ENCODE results near the gene SRSF2. TPM values are rescaled to one million over a fixed set of nuclear protein-coding genes. Genes with fewer than 3 reads are reported as not detected.
A peak's percentile ranks its signal among the peaks of the same experiment; 100 is the strongest.

The SRSF2 gene
- total and polyA plus RNA-seq, 7 donors = 57.9 to 135 (median 108) TPM

GRCh38 chr17:76736349-76737081 is 616 bp downstream of the SRSF2 start:
- Histone ChIP-seq H3K36me3 (ENCODE audit: insufficient read depth in 1 of 2, low read depth in 1 of 2) (peaks cover 0 to 54% of the 10 kb centered on the region in 2 donors), H3K27ac (peak overlapping the region; percentile 89), H3K27me3 (ENCODE audit: insufficient read depth in 3 of 3, low read length in 2 of 3) (no peaks in the 10 kb centered on the region), H3K4me1 (peaks cover 59% of the 10 kb centered on the region), H3K4me3 (peak overlapping the region; percentile 72), H3K9me3 (no peaks in the 10 kb centered on the region)
- peak; percentile 78 to 91 for DNase-seq
- TF ChIP-seq CTCF (IDR thresholded peaks at IDR 0.05) = no peak
- WGBS, 3 donors = 0 to 1% (median 1%) methylated on average over 62 to 117 of the region's 117 CpGs
- peak; percentile 21 to 42 (median 34) for ATAC-seq
- intact Hi-C loops (cut with DNase I) = loop anchor here in 1 of 2 donors (1.0 kb wide), 1 partner anchor 9 kb away; no protein-coding TSS in a partner anchor

GRCh38 chr17:76735586-76736348 is 1.4 kb downstream of the SRSF2 start:
- TF ChIP-seq CTCF (IDR thresholded peaks at IDR 0.05) = no peak
- 1 to 2% (median 2%) methylated on average over 20 of the region's 20 CpGs for WGBS, 3 donors
- peaks cover 0 to 52% of the 10 kb centered on the region in 2 donors for H3K36me3 ChIP-seq (ENCODE audit: insufficient read depth in 1 of 2, low read depth in 1 of 2)

DNA sequence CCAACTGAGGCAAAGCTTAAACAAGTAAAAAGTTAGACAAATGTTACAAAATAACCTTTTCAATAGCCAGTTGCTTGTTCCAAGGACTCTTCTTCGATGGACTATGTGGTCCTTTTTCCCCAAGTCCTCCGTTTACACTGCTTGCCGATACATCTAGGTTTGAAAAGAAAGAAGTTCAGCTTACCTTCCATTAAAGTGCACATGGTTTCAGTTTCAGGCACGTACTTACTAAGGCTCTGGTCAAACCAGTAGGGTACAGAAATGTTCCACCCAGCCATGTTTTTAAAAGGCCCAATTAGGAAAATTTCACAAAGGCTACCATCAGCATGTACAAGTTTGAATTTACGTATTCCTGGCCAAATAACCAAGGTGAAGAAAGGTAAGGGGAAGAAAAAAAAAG is 2.1 kb downstream of the SRSF2 start:
- H3K36me3 ChIP-seq (ENCODE audit: insufficient read depth in 1 of 2, low read depth in 1 of 2) = peaks cover 0 to 58% of the 10 kb centered on the region in 2 donors
- ATAC-seq = no peak
- intact Hi-C loops (cut with DNase I) = no loop called here
- no peak for DNase-seq
- TF ChIP-seq CTCF (IDR thresholded peaks at IDR 0.05) = no peak
- H3K9me3 ChIP-seq = no peaks in the 10 kb centered on the region
- H3K27me3 ChIP-seq (ENCODE audit: insufficient read depth in 3 of 3, low read length in 2 of 3) = no peaks in the 10 kb centered on the region
- 10 to 18% (median 10%) methylated on average over 5 of the region's 5 CpGs for WGBS, 3 donors
- peak overlapping the region; percentile 89 for H3K27ac ChIP-seq
- peak overlapping the region; percentile 72 for H3K4me3 ChIP-seq
- H3K4me1 ChIP-seq = peaks cover 50% of the 10 kb centered on the region

More at GRCh38 chr17:76735586-76736348, 1.4 kb downstream of the SRSF2 start:
- intact Hi-C loops (cut with DNase I) = loop anchor here in 1 of 2 donors (1.0 kb wide), 1 partner anchor 8 kb away; no protein-coding TSS in a partner anchor
- ATAC-seq (no peak), DNase-seq (no peak)
- Histone ChIP-seq H3K27ac (peak overlapping the region; percentile 89), H3K4me3 (peak overlapping the region; percentile 72), H3K9me3 (no peaks in the 10 kb centered on the region), H3K27me3 (ENCODE audit: insufficient read depth in 3 of 3, low read length in 2 of 3) (no peaks in the 10 kb centered on the region), H3K4me1 (peaks cover 58% of the 10 kb centered on the region)

GRCh38 chr17:76734080-76734840 is 2.9 kb downstream of the SRSF2 start:
- H3K36me3 ChIP-seq (ENCODE audit: insufficient read depth in 1 of 2, low read depth in 1 of 2) = peaks cover 0 to 65% of the 10 kb centered on the region in 2 donors

More at GRCh38 chr17:76734080-76734840, 2.9 kb downstream of the SRSF2 start:
- H3K27me3 ChIP-seq (ENCODE audit: insufficient read depth in 3 of 3, low read length in 2 of 3) = no peaks in the 10 kb centered on the region
- ATAC-seq (no peak), DNase-seq (no peak)
- intact Hi-C loops (cut with DNase I) = no loop called here
- peaks cover 49% of the 10 kb centered on the region for H3K4me1 ChIP-seq
- WGBS, 3 donors = 23 to 31% (median 27%) methylated on average over 8 of the region's 8 CpGs
- peak overlapping the region; percentile 89 for H3K27ac ChIP-seq
- peak overlapping the region; percentile 72 for H3K4me3 ChIP-seq
- H3K9me3 ChIP-seq = no peaks in the 10 kb centered on the region
- TF ChIP-seq CTCF (IDR thresholded peaks at IDR 0.05) = no peak
